Chondrocyte (in vitro differentiated cells): ENCODE measurements around the gene RAPGEF5. TPM values are rescaled to one million over a fixed set of nuclear protein-coding genes. Genes with fewer than 3 reads are reported as not detected.

ENCODE experiments used
- DNase-seq: peaks from one replicate; pipeline ENCODE4 v3.0.0; 2021; ENCODE audit warnings: mixed read lengths, low spot score
- H3K27ac Mint-ChIP-seq: one replicate; pipeline ENCODE4 v1.8.0; 2021; ENCODE audit warnings: mild to moderate bottlenecking, moderate library complexity, mixed read lengths; ENCODE audit not compliant: unreplicated experiment
- H3K27me3 Mint-ChIP-seq: 2 replicates; pipeline ENCODE4 v1.8.0; 2021; ENCODE audit warnings: low read depth, mixed read lengths
- H3K36me3 Mint-ChIP-seq: 2 replicates; pipeline ENCODE4 v1.8.0; 2021; ENCODE audit warnings: low read depth, mixed read lengths
- H3K4me1 Mint-ChIP-seq: 2 replicates; pipeline ENCODE4 v1.8.0; 2021; ENCODE audit warnings: low read depth, mild to moderate bottlenecking, mixed read lengths
- H3K4me3 Mint-ChIP-seq: one replicate; pipeline ENCODE4 v1.8.0; 2021; ENCODE audit warnings: mild to moderate bottlenecking, moderate library complexity, mixed read lengths; ENCODE audit not compliant: unreplicated experiment
- H3K9me3 Mint-ChIP-seq: 2 replicates; pipeline ENCODE4 v1.8.0; 2021; ENCODE audit warnings: low read depth, mixed read lengths
- total RNA-seq: library from RNA; stranded (reverse); gene quantifications from 3 replicates; pipeline ENCODE4 v1.2.1, GENCODE V29; 2021
- TF ChIP-seq, protein P1 (sequence below): fragments of 200-600 bp; sonication (generic); IDR thresholded peaks from 2 replicates; pipeline ENCODE4 v1.5.0; 2021; ENCODE audit warnings: antibody characterized with exemption, mild to moderate bottlenecking, moderate library complexity

Gene RAPGEF5
- total RNA-seq, 1 donor from 2014 or later, result 2.2 TPM

- Mint-ChIP-seq H3K27ac (no peak overlapping the region), H3K4me3 (no peak overlapping the region), H3K27me3 (peaks cover 18% of the 10 kb centered on the region), H3K4me1 (peaks cover 3% of the 10 kb centered on the region), H3K9me3 (no peaks in the 10 kb centered on the region), H3K36me3 (no peaks in the 10 kb centered on the region)
- DNase-seq, result no peak
- TF ChIP-seq, protein P1, sequence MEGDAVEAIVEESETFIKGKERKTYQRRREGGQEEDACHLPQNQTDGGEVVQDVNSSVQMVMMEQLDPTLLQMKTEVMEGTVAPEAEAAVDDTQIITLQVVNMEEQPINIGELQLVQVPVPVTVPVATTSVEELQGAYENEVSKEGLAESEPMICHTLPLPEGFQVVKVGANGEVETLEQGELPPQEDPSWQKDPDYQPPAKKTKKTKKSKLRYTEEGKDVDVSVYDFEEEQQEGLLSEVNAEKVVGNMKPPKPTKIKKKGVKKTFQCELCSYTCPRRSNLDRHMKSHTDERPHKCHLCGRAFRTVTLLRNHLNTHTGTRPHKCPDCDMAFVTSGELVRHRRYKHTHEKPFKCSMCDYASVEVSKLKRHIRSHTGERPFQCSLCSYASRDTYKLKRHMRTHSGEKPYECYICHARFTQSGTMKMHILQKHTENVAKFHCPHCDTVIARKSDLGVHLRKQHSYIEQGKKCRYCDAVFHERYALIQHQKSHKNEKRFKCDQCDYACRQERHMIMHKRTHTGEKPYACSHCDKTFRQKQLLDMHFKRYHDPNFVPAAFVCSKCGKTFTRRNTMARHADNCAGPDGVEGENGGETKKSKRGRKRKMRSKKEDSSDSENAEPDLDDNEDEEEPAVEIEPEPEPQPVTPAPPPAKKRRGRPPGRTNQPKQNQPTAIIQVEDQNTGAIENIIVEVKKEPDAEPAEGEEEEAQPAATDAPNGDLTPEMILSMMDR, result no peak
Observed at GRCh38 chr7:22331704-22332103, 25.2 kb downstream of the RAPGEF5 start.

DNA sequence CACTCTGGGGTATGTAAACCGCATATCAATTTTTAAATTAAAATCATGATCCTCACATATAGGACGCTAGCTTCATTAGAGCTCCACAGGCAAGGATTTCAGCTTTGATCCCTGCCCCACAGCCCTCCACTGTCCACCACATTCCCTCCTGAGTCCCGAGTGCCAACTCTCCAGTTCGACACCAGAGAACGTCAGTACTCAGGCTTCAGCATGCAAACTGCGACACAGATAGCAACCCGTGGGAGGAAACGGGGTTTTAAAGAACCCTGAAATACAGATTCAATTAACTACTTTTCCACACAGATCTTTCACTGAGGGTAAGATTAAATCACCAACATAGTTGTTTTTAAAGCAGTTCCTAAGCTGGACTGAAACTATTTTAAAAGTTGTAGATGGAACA lies 26.1 kb downstream of the RAPGEF5 start:
- Mint-ChIP-seq H3K27me3 (peaks cover 18% of the 10 kb centered on the region), H3K27ac (no peak overlapping the region), H3K36me3 (no peaks in the 10 kb centered on the region), H3K4me3 (no peak overlapping the region), H3K4me1 (peaks cover 3% of the 10 kb centered on the region), H3K9me3 (no peaks in the 10 kb centered on the region)
- TF ChIP-seq, protein P1, result no peak
- DNase-seq, result no peak

- TF ChIP-seq, protein P1, result no peak
- DNase-seq, result no peak
- H3K4me1 Mint-ChIP-seq, result peaks cover 3% of the 10 kb centered on the region
Observed at GRCh38 chr7:22329816-22330524, 27.0 kb downstream of the RAPGEF5 start.

DNA sequence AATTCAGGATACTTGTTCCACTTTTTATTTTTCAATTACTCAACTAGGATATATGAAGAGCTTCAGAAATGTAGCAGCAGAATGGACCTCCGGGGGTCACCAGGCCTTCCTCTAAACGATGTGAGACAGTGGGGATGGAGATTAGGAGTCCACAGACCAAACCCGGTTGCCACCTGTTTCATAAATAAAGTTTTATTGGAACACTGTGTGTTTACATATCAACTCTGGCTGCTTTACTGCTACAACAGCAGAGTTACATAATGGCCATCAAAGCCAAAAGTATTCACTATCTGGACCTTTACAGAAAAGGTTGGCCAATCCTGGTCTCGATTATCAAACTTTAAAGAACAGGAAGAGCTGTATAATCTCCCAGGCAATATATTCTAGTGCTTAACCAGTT lies 30.8 kb downstream of the RAPGEF5 start:
- H3K36me3 Mint-ChIP-seq, result no peaks in the 10 kb centered on the region
- peaks cover 9% of the 10 kb centered on the region for H3K27me3 Mint-ChIP-seq
- no peaks in the 10 kb centered on the region for H3K9me3 Mint-ChIP-seq
- no peaks in the 10 kb centered on the region for H3K4me1 Mint-ChIP-seq
- no peak overlapping the region for H3K4me3 Mint-ChIP-seq
- H3K27ac Mint-ChIP-seq, result no peak overlapping the region
- DNase-seq, result no peak
- TF ChIP-seq, protein P1, result no peak

More at GRCh38 chr7:22329816-22330524, 27.0 kb downstream of the RAPGEF5 start:
- Mint-ChIP-seq H3K27ac (no peak overlapping the region), H3K27me3 (peaks cover 12% of the 10 kb centered on the region), H3K36me3 (no peaks in the 10 kb centered on the region), H3K9me3 (no peaks in the 10 kb centered on the region), H3K4me3 (no peak overlapping the region)

GRCh38 chr7:22325671-22326070 lies 31.3 kb downstream of the RAPGEF5 start:
- no peak overlapping the region for H3K4me3 Mint-ChIP-seq
- TF ChIP-seq, protein P1, result no peak
- H3K36me3 Mint-ChIP-seq, result no peaks in the 10 kb centered on the region
- no peak overlapping the region for H3K27ac Mint-ChIP-seq
- H3K4me1 Mint-ChIP-seq, result peaks cover 2% of the 10 kb centered on the region
- H3K27me3 Mint-ChIP-seq, result peaks cover 9% of the 10 kb centered on the region
- no peak for DNase-seq
- H3K9me3 Mint-ChIP-seq, result no peaks in the 10 kb centered on the region
